Activated CD4-positive, alpha-beta T cell treated with anti-CD3 and anti-CD28 coated beads, Interleukin-2, amount 50 U/mL, for 1 hour (primary cell): ENCODE data around the gene BICD1.

Experiments
- DNase-seq: peaks from one replicate; pipeline ENCODE4 v3.0.0-alpha.2; 2020

Gene BICD1

GRCh38 chr12:32285489-32285888, 178.8 kb downstream of the BICD1 start:
- DNase-seq = no peak

GRCh38 chr12:32290411-32290810, 183.8 kb downstream of the BICD1 start:
- DNase-seq = no peak

- no peak for DNase-seq
Measured at GRCh38 chr12:32292151-32292550, 185.5 kb downstream of the BICD1 start.

- DNase-seq = no peak
Measured at GRCh38 chr12:32293808-32294419, 187.3 kb downstream of the BICD1 start.

GRCh38 chr12:32296567-32296966, 189.9 kb downstream of the BICD1 start:
- DNase-seq = no peak

- no peak for DNase-seq
Measured at GRCh38 chr12:32298917-32299316, 192.3 kb downstream of the BICD1 start.

- no peak for DNase-seq
Measured at GRCh38 chr12:32301216-32301615, 194.6 kb downstream of the BICD1 start.

- DNase-seq = no peak
Measured at GRCh38 chr12:32302218-32303173, 195.8 kb downstream of the BICD1 start.

- DNase-seq = no peak
Measured at GRCh38 chr12:32303174-32303549, 196.5 kb downstream of the BICD1 start.

GRCh38 chr12:32305163-32305562, 198.5 kb downstream of the BICD1 start:
- DNase-seq = no peak

GRCh38 chr12:32307326-32307725, 200.7 kb downstream of the BICD1 start:
- DNase-seq = no peak

- no peak for DNase-seq
Measured at GRCh38 chr12:32309811-32310736, 203.4 kb downstream of the BICD1 start.

GRCh38 chr12:32312049-32312670, 205.5 kb downstream of the BICD1 start:
- DNase-seq = no peak

GRCh38 chr12:32322354-32322753, 215.7 kb downstream of the BICD1 start:
- no peak for DNase-seq

- DNase-seq = no peak
Measured at GRCh38 chr12:32331133-32331532, 224.5 kb downstream of the BICD1 start.

GRCh38 chr12:32332446-32332845, 225.8 kb downstream of the BICD1 start:
- DNase-seq = no peak

GRCh38 chr12:32334371-32334777, 227.7 kb downstream of the BICD1 start:
- DNase-seq = no peak

GRCh38 chr12:32336261-32336660, 229.6 kb downstream of the BICD1 start:
- DNase-seq = no peak

- no peak for DNase-seq
Measured at GRCh38 chr12:32343496-32343895, 236.8 kb downstream of the BICD1 start.

GRCh38 chr12:32344047-32344446, 237.4 kb downstream of the BICD1 start:
- DNase-seq = no peak

GRCh38 chr12:32353540-32353939, 246.9 kb downstream of the BICD1 start:
- no peak for DNase-seq

GRCh38 chr12:32357601-32358249, 251.1 kb downstream of the BICD1 start:
- DNase-seq = no peak
